Measurements from ENCODE around the gene ATP2B2.

Gene ATP2B2

DNA sequence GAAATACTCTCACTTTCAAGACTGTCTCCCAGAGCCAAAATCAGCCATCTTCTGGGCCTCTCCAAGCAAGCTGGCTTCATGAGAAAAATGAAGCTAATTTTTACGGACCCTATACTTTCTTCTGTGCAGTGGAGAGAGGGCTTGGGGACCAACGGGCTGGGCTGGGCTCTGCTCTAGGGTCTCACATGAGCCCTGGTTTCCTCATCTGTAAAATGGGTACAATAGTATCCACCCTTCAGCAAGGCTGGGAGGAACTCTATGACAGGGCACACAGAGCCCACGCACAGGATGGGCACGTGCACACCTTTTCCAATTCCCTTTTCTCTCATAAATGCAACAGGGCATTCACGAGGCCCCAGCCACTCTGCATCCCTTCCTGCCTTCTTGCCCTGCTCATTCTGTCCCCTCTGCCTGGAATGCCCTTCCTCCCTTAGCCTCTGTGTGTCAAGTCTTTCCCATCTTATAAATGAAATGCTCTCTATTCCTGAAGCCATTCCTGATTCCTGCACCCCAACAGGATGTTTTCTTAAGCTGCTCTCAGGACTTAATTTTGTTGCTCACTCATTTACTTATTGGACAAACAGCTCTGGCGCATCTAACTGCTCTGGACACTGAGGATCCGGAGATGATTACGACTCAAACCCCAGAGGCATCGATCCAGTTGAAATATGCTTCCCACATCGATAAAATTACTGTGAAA, 151.6 kb downstream of the ATP2B2 start:
- H3K27me3 ChIP-seq (ENCODE audit: insufficient read depth, low read depth), result peaks cover 5% of the 10 kb centered on the region; the same call in 1 of the 2 replicates
- no peaks in the 10 kb centered on the region for H3K36me3 ChIP-seq (ENCODE audit: insufficient read depth)
- H3K4me3 ChIP-seq (IDR thresholded peaks at IDR 0.05; ENCODE audit: insufficient read depth, low read depth, low read length), result no peak overlapping the region
- no peaks in the 10 kb centered on the region for H3K79me2 ChIP-seq (ENCODE audit: insufficient read depth, low read depth)
- no peak overlapping the region for H3K27ac ChIP-seq
- TF ChIP-seq, protein P1, sequence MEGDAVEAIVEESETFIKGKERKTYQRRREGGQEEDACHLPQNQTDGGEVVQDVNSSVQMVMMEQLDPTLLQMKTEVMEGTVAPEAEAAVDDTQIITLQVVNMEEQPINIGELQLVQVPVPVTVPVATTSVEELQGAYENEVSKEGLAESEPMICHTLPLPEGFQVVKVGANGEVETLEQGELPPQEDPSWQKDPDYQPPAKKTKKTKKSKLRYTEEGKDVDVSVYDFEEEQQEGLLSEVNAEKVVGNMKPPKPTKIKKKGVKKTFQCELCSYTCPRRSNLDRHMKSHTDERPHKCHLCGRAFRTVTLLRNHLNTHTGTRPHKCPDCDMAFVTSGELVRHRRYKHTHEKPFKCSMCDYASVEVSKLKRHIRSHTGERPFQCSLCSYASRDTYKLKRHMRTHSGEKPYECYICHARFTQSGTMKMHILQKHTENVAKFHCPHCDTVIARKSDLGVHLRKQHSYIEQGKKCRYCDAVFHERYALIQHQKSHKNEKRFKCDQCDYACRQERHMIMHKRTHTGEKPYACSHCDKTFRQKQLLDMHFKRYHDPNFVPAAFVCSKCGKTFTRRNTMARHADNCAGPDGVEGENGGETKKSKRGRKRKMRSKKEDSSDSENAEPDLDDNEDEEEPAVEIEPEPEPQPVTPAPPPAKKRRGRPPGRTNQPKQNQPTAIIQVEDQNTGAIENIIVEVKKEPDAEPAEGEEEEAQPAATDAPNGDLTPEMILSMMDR (conservative IDR thresholded peaks at IDR 0.05; ENCODE audit: low read depth, low read length), result no peak
- H4K20me1 ChIP-seq (ENCODE audit: insufficient read depth), result no peaks in the 10 kb centered on the region
- no peak overlapping the region for H2AFZ ChIP-seq (ENCODE audit: low read depth)
- no peaks in the 10 kb centered on the region for H3K4me1 ChIP-seq (ENCODE audit: low read depth, poor library complexity, severe bottlenecking)
- H3K4me2 ChIP-seq, result no peak overlapping the region
- H3K9ac ChIP-seq, result no peak overlapping the region

DNA sequence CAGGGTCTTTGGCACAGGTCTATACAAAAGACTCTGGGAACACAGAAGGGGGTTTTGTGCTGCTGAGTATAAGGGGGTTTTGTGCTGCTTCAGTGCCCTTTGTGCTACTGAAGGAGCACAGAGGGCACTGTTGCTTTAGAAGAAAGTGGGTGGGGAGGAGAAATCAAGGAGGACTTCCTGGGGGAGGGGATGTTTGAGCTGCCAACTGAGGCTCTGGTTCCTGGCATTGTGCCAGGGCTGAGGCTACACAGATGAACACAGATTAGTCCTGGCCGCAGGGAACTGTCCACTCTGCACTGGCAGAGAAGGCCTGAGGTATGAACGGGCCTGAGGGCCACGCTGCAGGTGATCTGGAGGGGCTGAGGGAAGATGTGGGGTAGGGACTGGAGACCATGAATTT, 152.2 kb downstream of the ATP2B2 start:
- Histone ChIP-seq H3K4me3 (IDR thresholded peaks at IDR 0.05; ENCODE audit: insufficient read depth, low read depth, low read length) (no peak overlapping the region), H2AFZ (ENCODE audit: low read depth) (no peak overlapping the region), H3K27me3 (ENCODE audit: insufficient read depth, low read depth) (peaks cover 5% of the 10 kb centered on the region; the same call in 1 of the 2 replicates), H3K4me1 (ENCODE audit: low read depth, poor library complexity, severe bottlenecking) (no peaks in the 10 kb centered on the region), H3K79me2 (ENCODE audit: insufficient read depth, low read depth) (no peaks in the 10 kb centered on the region), H3K4me2 (no peak overlapping the region), H3K9ac (no peak overlapping the region), H3K36me3 (ENCODE audit: insufficient read depth) (no peaks in the 10 kb centered on the region), H4K20me1 (ENCODE audit: insufficient read depth) (no peaks in the 10 kb centered on the region), H3K27ac (no peak overlapping the region)
- TF ChIP-seq, protein P1 (conservative IDR thresholded peaks at IDR 0.05; ENCODE audit: low read depth, low read length), result no peak

DNA sequence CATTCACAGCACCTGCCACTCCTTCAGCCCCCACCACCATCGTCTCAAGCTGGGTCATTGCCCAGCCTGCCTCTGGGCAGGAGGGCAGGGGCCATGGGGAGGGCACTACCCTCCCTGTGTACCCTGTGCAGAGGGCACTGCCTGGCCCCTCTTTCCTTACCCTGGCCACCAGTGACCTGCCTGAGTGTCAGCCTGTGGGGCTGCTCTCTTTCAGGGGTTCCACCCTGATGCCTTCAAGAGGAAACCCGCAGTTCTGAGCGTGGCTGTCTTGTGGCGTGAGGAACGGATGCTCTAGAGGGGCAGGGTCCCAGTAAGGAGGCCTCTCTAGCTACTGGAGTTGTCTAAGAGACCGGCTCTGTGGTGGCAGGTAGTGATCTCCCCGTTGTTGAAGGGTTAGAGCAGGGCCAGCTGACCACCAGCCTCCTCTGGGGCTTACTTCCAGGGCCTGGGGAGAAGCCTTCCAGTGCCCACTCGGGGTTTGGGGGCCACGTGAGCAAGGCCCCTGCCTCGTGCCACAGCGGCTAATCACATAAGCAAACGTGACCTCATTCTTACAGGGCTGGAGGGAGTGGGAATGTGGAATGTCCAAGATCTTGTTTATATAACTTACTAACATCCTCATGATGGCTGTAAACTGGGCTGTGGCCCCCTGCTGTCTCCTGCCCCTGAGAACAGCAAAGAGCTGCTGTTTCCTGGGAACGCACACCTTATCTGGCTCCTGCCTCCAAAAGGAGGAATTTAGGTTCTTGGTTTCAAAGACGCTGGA, 153.1 kb downstream of the ATP2B2 start:
- H3K4me2 ChIP-seq, result no peak overlapping the region
- peaks cover 5% of the 10 kb centered on the region; the same call in 1 of the 2 replicates for H3K27me3 ChIP-seq (ENCODE audit: insufficient read depth, low read depth)
- H3K36me3 ChIP-seq (ENCODE audit: insufficient read depth), result no peaks in the 10 kb centered on the region
- H3K4me3 ChIP-seq (IDR thresholded peaks at IDR 0.05; ENCODE audit: insufficient read depth, low read depth, low read length), result no peak overlapping the region
- TF ChIP-seq, protein P1 (conservative IDR thresholded peaks at IDR 0.05; ENCODE audit: low read depth, low read length), result no peak
- no peak overlapping the region for H3K27ac ChIP-seq
- H2AFZ ChIP-seq (ENCODE audit: low read depth), result no peak overlapping the region
- H3K4me1 ChIP-seq (ENCODE audit: low read depth, poor library complexity, severe bottlenecking), result no peaks in the 10 kb centered on the region
- no peaks in the 10 kb centered on the region for H3K79me2 ChIP-seq (ENCODE audit: insufficient read depth, low read depth)
- H3K9ac ChIP-seq, result no peak overlapping the region
- no peaks in the 10 kb centered on the region for H4K20me1 ChIP-seq (ENCODE audit: insufficient read depth)

DNA sequence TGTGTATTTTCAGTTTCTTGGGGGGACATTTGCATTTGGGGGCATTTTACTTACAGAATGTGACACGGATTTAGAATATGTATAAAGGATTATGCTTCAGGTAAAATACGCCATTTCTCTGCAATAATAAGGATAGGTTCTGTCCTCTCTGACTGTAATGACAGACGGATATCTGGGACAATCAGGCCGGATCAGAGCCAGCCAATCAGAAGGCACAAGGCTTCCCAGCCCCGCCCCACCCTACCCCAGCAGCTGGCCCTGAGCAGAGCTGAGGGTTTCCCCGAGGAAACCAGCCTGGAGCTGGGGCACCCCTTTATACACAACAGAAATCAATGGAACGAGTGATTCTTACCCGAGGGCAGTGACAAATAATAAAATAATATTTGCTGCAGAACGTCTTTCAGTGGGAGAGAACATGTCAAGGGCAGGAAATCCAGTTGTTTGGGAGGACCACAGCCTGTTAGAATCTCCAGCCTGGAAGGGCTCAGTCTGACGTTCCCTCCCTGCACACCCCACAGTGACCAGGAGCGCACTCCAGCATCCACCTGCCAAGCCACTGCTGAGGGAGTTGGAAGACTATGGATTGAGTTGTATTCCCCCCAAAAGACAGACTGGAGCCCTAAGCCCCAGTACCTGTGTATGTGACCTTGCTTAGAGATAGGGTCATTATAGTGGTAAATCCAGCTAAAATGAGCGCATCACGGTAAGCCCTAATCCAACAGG, 154.2 kb downstream of the ATP2B2 start:
- TF ChIP-seq, protein P1 (conservative IDR thresholded peaks at IDR 0.05; ENCODE audit: low read depth, low read length), result no peak
- Histone ChIP-seq H3K4me2 (no peak overlapping the region), H3K27me3 (ENCODE audit: insufficient read depth, low read depth) (peaks cover 5% of the 10 kb centered on the region; the same call in 1 of the 2 replicates), H3K79me2 (ENCODE audit: insufficient read depth, low read depth) (no peaks in the 10 kb centered on the region), H3K36me3 (ENCODE audit: insufficient read depth) (no peaks in the 10 kb centered on the region), H3K4me3 (IDR thresholded peaks at IDR 0.05; ENCODE audit: insufficient read depth, low read depth, low read length) (no peak overlapping the region), H3K27ac (no peak overlapping the region), H3K4me1 (ENCODE audit: low read depth, poor library complexity, severe bottlenecking) (no peaks in the 10 kb centered on the region), H3K9ac (no peak overlapping the region), H2AFZ (ENCODE audit: low read depth) (no peak overlapping the region), H4K20me1 (ENCODE audit: insufficient read depth) (no peaks in the 10 kb centered on the region)
